CD4-positive, alpha-beta T cell treated with Interleukin-10 for 1 hour (primary cell): ENCODE measurements around the gene SNAP47.
"Not testable (repeated sequence)": the region's sequence is repeated elsewhere in the genome, so short reads cannot be mapped to it uniquely, and the experiment has no call there.

Source experiments
- DNase-seq: peaks from one replicate; pipeline ENCODE4 v3.0.0-alpha.2; 2020

Gene SNAP47

GRCh38 chr1:227734856-227735538, at the start of gene SNAP47, which contains the start of gene JMJD4:
Gene SNAP47, plus strand, starts transcription at chr1:227735435. Its CDS starts 12,302 bp downstream, at chr1:227747737.
Gene JMJD4, minus strand, starts transcription at chr1:227735302. Its CDS starts 29 bp downstream, at chr1:227735273.
- peak; percentile 94 for DNase-seq

DNA sequence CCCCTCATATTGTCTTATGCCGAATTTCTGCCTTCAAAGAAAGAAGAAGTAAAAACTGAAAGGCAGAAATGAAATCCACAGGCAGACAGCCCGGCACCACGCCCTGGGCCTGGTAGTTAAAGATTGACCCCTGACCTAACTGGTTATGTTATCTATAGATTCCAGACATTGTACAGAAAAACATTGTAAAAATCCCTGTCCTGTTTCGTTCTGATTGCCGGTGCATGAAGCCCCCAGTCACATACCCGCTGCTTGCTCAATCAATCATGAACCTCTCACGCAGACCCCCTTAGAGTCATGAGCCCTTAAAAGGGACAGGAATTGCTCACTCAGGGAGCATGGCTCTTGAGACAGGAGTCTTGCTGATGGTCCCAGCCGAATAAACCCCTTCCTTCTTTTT, 49.4 kb upstream of the SNAP47 start:
- no peak for DNase-seq

GRCh38 chr1:227697321-227697864, 37.8 kb upstream of the SNAP47 start:
- no peak for DNase-seq

DNA sequence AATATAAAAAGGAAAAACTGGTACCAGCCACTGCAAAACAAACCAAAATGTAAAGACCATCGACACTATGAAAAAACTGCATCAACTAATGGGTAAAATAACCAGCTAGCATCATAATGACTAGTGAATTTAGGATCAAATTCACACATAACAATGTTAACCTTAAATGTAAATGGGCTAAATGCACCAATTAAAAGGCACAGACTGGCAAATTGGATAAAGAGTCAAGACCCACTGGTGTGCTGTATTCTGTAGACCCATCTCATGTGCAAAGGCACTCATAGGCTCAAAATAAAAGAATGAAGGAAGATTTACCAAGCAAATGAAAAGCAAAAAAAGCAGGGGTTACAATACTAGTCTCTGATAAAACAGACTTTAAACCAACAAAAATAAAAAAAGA, 33.6 kb upstream of the SNAP47 start:
- DNase-seq: not testable (repeated sequence)

DNA sequence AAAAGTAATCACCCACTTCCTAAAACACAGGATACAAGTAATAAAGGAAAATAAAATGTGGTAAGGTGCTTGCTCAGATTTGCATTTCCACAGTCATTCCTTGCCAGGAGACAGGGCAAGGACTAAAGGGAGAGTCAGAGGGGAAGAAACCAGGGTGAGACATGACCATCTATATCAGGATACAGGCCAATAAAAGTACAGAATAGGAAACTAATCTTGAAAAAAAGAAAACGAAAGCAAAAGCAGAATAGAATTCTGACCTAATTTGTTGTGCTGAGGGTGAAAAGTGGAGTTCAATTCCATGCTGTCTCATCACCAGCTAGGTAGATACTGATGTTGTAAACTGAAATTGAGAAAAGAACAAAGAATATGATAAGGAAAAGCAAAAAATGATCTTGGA, 27.4 kb upstream of the SNAP47 start:
- DNase-seq: no peak

DNA sequence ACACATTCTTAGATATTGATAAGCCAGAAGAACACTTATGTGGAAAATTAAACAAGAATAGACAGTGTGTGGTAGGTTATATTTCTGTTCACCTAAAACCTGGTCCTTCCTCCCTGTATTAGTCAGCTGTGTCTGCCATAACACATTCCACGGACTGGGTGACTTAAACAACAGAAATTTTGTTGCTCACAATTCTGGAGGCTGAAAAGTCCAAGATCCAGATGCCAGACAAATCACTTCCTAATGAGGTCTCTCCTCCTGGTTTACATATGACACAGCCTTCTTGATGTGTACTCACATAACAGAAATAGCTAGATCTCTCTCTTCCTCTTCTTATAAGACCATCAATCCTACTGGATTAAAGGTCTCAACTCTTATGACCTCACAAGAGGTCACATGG, 25.8 kb upstream of the SNAP47 start:
- no peak for DNase-seq

DNA sequence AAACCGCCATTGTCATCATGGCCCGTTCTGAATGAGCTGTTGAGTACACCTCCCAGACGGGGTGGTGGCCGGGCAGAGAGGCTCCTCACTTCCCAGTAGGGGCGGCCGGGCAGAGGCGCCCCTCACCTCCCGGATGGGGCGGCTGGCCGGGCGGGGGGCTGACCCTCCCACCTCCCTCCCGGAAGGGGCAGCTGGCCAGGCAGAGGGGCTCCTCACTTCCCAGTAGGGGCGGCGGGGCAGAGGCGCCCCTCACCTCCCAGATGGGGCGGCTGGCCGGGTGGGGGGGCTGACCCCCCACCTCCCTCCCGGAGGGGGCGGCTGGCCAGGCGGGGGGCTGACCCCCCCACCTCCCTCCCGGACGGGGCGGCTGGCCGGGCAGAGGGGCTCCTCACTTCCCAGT, 24.8 kb upstream of the SNAP47 start:
- DNase-seq: not testable (repeated sequence)

GRCh38 chr1:227712648-227713047, 22.6 kb upstream of the SNAP47 start:
- DNase-seq: no peak

DNA sequence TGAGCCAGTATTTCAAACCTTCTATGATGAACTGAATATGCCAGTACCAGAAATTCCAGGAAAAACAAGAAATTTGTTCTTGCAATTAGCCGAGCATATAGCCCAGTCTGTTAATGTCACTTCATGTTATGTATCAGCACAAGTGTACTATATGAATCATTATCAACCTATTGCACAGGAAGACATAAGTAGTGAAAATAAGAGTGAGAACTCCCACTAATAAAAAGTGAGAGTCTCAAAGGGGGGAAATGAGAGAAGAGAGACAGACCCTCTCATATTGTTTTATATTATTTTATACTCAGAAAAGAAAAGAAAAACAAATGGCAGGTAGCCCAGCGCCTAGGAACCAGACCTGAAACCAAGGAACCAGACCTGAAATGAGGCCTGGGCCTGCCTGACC, 16.3 kb upstream of the SNAP47 start:
- DNase-seq: no peak

GRCh38 chr1:227723474-227723873, 11.8 kb upstream of the SNAP47 start:
- no peak for DNase-seq

DNA sequence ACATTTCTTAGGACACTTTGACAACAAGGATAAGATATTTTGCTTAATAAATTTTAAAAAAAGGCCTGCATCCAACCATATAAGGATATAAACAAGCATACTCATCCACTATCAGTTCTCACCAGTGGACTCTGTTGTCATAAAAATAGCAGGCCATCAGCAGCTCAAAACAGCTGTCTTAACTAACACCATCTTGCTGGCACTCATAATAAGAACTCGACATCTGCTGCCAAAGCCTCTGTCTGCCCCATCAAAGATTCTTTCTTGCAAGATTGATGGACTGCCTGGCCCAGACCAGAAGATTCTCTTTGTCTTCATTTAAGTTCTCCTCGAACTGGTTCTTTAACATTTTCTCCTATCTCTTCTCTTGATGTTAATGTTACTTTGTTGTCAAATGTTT, 10.2 kb upstream of the SNAP47 start:
- DNase-seq: no peak

DNA sequence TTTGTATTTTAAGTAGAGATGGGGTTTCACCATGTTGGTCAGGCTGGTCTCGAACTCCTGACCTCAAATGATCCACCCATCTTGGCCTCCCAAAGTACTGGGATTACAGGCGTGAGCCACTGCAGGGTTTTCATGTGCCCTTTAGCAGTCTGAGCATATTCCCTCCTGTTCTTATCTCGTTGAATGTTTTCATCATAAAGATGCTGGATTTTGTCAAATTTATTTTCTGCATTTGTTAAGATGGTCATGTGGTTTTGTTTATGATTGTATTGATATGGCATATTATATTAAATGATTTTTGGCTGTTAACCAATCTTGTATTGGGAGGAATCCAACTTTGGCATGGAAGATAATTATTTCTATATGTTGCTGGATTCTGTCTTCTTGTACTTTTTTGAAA, 8.9 kb upstream of the SNAP47 start:
- no peak for DNase-seq

DNA sequence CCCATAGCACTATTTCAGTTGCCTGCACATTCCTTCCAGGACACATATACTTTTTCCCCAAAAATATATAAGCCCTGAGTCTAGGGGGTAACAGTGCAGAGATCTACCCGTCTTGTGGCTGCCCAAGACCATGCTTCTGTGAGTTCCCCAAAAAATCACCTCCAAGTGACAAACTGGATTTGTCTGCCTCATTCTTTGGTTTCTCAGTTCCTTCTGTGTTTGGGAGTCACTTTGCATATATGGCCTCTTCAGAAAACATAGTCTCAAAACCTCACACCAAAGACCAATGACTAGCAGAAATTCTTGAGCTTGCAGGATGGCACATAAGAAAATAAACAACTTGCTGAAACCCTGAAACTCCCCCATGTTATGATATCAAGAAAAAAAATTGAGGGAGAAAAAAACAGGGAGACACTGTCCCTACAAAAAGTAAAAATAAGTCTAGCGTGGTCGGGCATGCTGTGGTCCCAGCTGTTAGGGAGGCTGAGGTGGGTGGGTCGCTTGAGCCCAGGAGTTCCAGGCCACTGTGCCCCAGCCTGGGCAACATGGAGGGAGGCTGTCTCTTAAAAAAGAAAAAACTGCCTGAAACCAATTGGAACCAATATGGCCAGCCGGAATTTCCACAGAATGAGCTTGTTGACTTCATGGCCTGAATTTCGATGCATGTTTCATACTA, 8.2 kb upstream of the SNAP47 start:
- no peak for DNase-seq

DNA sequence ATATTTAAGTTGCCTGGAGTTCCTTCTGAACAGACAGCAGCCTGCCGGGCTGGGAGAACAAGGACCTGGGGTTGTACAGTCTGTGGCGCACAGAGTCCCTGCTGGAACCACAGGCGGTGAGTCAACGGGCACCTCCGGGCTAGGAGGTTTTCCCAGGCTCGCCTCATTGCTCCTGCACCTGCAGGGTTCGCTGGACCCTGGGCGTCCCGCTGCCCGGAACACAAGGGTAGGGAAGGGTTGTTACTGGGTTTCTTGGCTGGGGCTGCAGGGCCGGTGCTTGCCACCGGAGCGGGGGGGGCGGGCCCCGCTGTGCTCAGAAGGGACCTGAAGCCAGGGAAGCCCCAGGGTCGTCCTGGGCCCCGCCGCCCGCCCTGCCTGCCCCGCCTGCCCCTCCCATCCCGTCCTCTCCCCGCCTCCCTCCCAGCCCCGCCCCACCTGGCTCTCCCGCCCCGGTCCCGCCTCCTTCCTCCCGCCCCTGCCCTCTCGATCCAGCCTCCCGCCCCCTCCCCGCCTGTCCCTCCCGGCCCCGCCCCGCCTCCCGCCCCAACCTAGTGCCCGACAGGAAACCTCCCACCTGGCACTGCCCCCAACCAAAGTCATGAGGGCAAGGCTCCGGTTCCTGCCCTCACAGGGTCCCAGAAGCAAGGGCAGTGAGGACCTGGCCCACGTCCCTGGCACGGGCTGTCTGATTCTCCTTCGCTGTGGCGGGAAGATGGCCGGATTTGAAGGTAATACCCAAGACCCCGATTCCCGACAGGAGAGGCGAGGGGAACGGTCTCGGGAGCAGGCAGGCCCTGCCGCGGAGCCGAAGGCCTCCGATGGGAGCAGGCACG, 7.0 kb upstream of the SNAP47 start:
- peak; percentile 75 for DNase-seq

DNA sequence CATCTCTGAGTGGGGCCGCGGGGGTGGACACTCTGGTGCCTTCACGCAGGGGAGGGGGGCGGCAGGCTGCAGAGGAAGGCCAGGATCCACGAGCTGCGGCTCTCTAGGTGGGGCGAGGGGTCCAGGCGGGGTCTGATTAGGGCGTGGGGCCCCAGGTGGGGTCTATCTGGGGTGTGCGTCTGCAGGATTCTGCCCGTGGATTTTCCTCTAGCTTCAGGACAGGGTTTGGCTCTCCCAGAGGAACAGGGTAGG, 6.4 kb upstream of the SNAP47 start:
- DNase-seq: no peak

DNA sequence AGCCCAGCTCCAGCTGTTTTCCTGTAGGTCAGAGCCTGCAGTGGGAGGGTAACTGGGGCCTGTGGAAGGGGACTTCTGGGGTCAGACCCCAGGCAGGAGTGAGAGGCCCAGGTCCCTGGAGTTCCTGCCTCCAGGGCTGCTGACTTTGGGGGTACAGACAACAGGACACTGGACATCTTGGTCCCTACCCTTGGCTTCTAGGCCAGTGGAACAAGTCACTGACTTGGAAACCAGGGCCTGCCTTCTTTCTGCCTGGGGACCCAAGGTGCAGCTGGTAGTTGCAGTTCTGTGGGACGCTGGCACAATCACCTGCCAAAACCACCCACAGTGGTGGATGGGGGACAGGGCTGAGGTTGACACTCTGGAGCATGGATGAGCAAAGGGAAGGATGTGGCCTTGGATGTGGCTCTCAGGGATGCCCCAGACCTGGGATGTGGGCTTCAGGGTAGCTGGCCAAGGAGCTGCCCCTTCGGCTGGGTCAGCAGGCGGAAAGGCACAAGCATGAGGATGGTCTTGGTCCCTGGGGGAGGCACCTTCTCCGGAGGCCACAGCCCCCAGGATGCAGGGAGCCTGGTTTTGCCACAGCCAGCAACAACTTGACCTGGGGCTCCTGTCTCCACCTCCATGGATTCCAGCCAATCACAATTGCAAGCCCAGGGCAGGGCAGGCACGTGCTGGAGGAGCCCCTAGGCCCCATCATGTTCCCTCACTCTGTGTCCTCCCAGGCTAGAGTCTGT, 5.9 kb upstream of the SNAP47 start:
- DNase-seq: no peak

GRCh38 chr1:227729881-227730629, 5.2 kb upstream of the SNAP47 start:
- DNase-seq: peak; percentile 48

GRCh38 chr1:227730630-227731151, 4.5 kb upstream of the SNAP47 start:
- no peak for DNase-seq

DNA sequence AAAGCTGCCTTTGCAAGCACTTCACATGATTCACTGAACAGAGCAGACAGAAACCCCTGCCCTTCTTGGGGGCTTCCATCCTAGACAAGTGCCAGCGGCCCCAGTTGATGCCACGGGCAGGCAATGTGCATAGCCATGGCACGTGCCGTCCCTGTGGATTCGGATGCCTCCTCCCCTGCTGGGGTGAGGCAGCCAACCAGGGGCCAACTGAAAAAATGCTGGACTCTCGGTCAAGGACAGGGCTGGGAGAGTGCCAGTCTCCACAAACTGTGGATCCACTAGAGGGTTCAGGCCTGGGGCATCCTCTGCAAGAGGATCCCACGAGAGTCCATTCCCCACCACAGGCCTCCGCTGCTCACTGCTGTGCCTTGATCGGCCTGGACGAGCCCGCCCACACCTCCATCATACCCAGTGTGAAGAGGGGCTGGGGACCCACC, 4.0 kb upstream of the SNAP47 start:
- no peak for DNase-seq

DNA sequence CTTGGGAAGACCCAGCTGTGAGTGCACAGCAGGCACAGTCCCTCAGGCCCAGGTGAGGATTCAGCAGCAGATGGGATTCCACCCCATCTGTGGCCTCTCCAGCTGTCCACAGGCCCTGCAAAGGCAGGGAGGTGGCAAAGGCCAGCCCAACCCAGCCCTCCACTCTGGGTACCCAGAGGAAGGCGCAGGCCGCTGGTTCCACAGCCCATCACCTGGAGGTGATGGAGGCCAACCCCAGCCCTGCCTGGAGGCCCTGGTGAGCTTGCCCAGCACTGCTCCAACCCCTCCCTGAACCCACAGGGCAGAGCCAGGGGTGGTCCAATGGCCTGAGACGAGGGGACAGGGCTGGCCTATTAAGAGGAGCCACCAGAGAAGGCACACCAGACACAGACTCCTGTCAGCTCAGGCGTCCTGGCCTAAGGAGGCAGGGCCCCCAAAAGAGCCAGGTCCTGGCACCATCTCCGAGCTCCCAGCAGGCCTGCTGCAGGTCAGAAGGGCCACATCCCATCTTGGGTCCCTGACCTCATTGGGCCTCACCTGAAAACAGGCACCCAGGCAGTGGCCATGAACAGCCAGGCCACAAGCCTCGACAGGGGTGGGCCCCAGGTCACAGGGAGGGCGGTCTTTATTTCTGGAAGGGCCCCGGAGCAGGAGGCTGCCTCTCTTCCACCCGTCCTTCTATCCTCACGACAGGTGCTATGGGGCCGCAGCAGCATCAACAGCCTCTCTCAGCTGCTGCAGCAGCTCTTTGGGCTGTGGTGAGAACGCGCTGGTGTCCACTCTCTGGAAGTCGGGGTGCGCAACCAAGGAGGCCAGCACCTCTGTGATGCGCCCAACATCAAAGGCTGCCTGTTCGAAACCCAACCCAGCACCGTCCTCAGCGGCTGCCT, 3.3 kb upstream of the SNAP47 start:
- no peak for DNase-seq
